IMR-90 (cell line): ENCODE results near the gene UGGT1. TPM values are rescaled to one million over a fixed set of nuclear protein-coding genes. Genes with fewer than 3 reads are reported as not detected.

Experiments used
- ATAC-seq: fragments of 200-7000 bp; cut with Tn5 transposase; 2 replicates; pipeline ENCODE4 v1.9.1; 2020; ENCODE audit warnings: low read depth, mild to moderate bottlenecking, moderate library complexity
- BruUV-seq: library from RNA; stranded (reverse); fragments of 400-500 nt; replicated peaks from 2 replicates; lab custom pipeline; 2021; lab: Mats Ljungman, UMichigan
- CTCF ChIA-PET: fragments of 300-600 bp; formaldehyde crosslinking; extraction: SDS; loops from one replicate; lab custom pipeline; 2021; ENCODE audit warnings: antibody characterized with exemption; lab: Yijun Ruan, JAX
- POLR2A ChIA-PET: fragments of 300-600 bp; sonication (Branson Sonifier 250); formaldehyde crosslinking; loops from one replicate; lab custom pipeline; 2022; ENCODE audit warnings: antibody characterized with exemption; ENCODE audit not compliant: unreplicated experiment; lab: Charles Lee
- DNase-seq: peaks from one replicate; pipeline ENCODE4 v3.0.0; 2013
- H2AFZ ChIP-seq: replicated peaks from 2 replicates; pipeline ENCODE3; 2013; ENCODE audit warnings: low read length, mild to moderate bottlenecking; ENCODE audit not compliant: poor library complexity
- H2AK5ac ChIP-seq: 2 replicates; pipeline ENCODE4 v1.6.1; 2013; ENCODE audit warnings: low read depth, low read length, inconsistent platforms
- H2AK9ac ChIP-seq: replicated peaks from 2 replicates; pipeline ENCODE3; 2013; ENCODE audit warnings: mild to moderate bottlenecking, low read depth, low read length, moderate library complexity; ENCODE audit not compliant: poor library complexity
- H2BK120ac ChIP-seq: 2 replicates; pipeline ENCODE4 v1.6.1; 2013; ENCODE audit warnings: low read depth, low read length, inconsistent platforms
- H2BK15ac ChIP-seq: 3 replicates; pipeline ENCODE4 v1.6.1; 2013; ENCODE audit warnings: low read depth, low read length, inconsistent platforms
- H2BK20ac ChIP-seq: 2 replicates; pipeline ENCODE4 v1.6.1; 2013; ENCODE audit warnings: low read depth, mild to moderate bottlenecking, inconsistent platforms, low read length, moderate library complexity
- H2BK5ac ChIP-seq: 2 replicates; pipeline ENCODE4 v1.6.1; 2013; ENCODE audit warnings: mild to moderate bottlenecking, low read depth, low read length, inconsistent platforms; ENCODE audit not compliant: poor library complexity, severe bottlenecking
- H3K14ac ChIP-seq: replicated peaks from 2 replicates; pipeline ENCODE4 v1.6.1; 2013; ENCODE audit warnings: low read depth, low read length, inconsistent platforms
- H3K18ac ChIP-seq: 2 replicates; pipeline ENCODE4 v1.6.1; 2013; ENCODE audit warnings: low read depth, low read length, control low read depth
- H3K23ac ChIP-seq: 2 replicates; pipeline ENCODE4 v1.6.1; 2013; ENCODE audit warnings: low read depth, low read length, inconsistent platforms
- H3K27ac ChIP-seq: 2 replicates; pipeline ENCODE4 v1.5.1; 2013; ENCODE audit warnings: mild to moderate bottlenecking, control low read depth, low read length; ENCODE audit not compliant: insufficient read depth
- H3K27me3 ChIP-seq: 2 replicates; pipeline ENCODE4 v1.6.1; 2013; ENCODE audit warnings: low read length; ENCODE audit not compliant: control insufficient read depth, insufficient read depth
- H3K36me3 ChIP-seq: 2 replicates; pipeline ENCODE4 v1.6.1; 2013; ENCODE audit warnings: low read length, mixed read lengths; ENCODE audit not compliant: control insufficient read depth, insufficient read depth
- H3K4ac ChIP-seq: 2 replicates; pipeline ENCODE4 v1.6.1; 2013; ENCODE audit warnings: low read depth, low read length, inconsistent platforms
- H3K4me1 ChIP-seq: 2 replicates; pipeline ENCODE4 v1.6.1; 2013; ENCODE audit warnings: low read length, mixed read lengths; ENCODE audit not compliant: control insufficient read depth, insufficient read depth
- H3K4me2 ChIP-seq: 2 replicates; pipeline ENCODE4 v1.6.1; 2013; ENCODE audit warnings: low read depth, mild to moderate bottlenecking, control low read depth, low read length, moderate library complexity
- H3K4me3 ChIP-seq: 2 replicates; pipeline ENCODE4 v1.5.1; 2013; ENCODE audit warnings: low read depth, mild to moderate bottlenecking, control low read depth, low read length, moderate library complexity; ENCODE audit not compliant: insufficient read depth
- H3K56ac ChIP-seq: 2 replicates; pipeline ENCODE4 v1.6.1; 2013; ENCODE audit warnings: low read length, inconsistent platforms; ENCODE audit not compliant: insufficient read depth; ENCODE audit errors: extremely low read depth
- H3K79me1 ChIP-seq, 2 experiments: 2 replicates each; pipeline ENCODE4 v1.6.1; 2013; ENCODE audit warnings: low read length in 2 of 2, inconsistent platforms in 1 of 2, low read depth in 1 of 2
- H3K9ac ChIP-seq: 2 replicates; pipeline ENCODE4 v1.6.1; 2013; ENCODE audit warnings: low read depth, low read length, control low read depth
- H3K9me1 ChIP-seq: 2 replicates; pipeline ENCODE4 v1.6.1; 2013; ENCODE audit warnings: low read length, inconsistent platforms; ENCODE audit not compliant: insufficient read depth
- H3K9me3 ChIP-seq: 2 replicates; pipeline ENCODE4 v1.6.1; 2013; ENCODE audit warnings: low read length; ENCODE audit not compliant: control insufficient read depth, insufficient read depth
- H4K20me1 ChIP-seq: 2 replicates; pipeline ENCODE4 v1.6.1; 2013; ENCODE audit warnings: low read length, inconsistent platforms; ENCODE audit not compliant: insufficient read depth
- H4K5ac ChIP-seq: 2 replicates; pipeline ENCODE4 v1.6.1; 2013; ENCODE audit warnings: mild to moderate bottlenecking, low read depth, low read length, control low read depth
- H4K8ac ChIP-seq, 2 experiments: 2 replicates each; pipeline ENCODE4 v1.6.1; 2013; ENCODE audit warnings: low read depth in 2 of 2, low read length in 2 of 2, control low read depth in 1 of 2, inconsistent platforms in 1 of 2
- H4K91ac ChIP-seq: 2 replicates; pipeline ENCODE4 v1.6.1; 2013; ENCODE audit warnings: low read depth, low read length, inconsistent platforms; ENCODE audit not compliant: insufficient read depth
- FOS ChIP-seq: fragments of 150-350 bp; IDR thresholded peaks from 2 replicates; pipeline ENCODE4 v1.6.1; 2016; ENCODE audit warnings: low read depth, low read length
- WGBS, 2 experiments: methylation state at CpG; one replicate each; pipeline versions ENCODE4 v1.1.5 to v1.1.7; 2013; ENCODE audit warnings: missing lambda C conversion rate in 2 of 2; ENCODE audit not compliant: insufficient read length in 1 of 2; ENCODE audit errors: extremely low coverage in 2 of 2; 5-methylcytosine and 5-hydroxymethylcytosine counted together
- dilution Hi-C: fragments of 300-500 bp; cut with HindIII; formaldehyde crosslinking; loops from one replicate; pipeline ENCODE4 v1.14.3; 2018; ENCODE audit warnings: low sequenced_read_pairs; ENCODE audit not compliant: unreplicated experiment
- in situ Hi-C: fragments of 300-500 bp; cut with MboI; formaldehyde crosslinking; loops from 3 replicates; pipeline ENCODE4 v1.14.3; 2019; ENCODE audit warnings: low sequenced_read_pairs, inconsistent platforms, mixed read lengths
- intact Hi-C: fragments of 100-400 bp; cut with micrococcal nuclease; formaldehyde crosslinking; loops from 2 replicates; pipeline ENCODE4 v1.10.0; 2022
- polyA plus RNA-seq, 3 experiments: library from polyadenylated mRNA; depleted of rRNA; stranded (reverse); fragments of >200 nt; gene quantifications; 2 replicates each; pipeline ENCODE4 v1.2.3, GENCODE V29; 2012; ENCODE audit warnings: low replicate concordance in 1 of 3
- total RNA-seq: library from RNA; depleted of rRNA; stranded (reverse); fragments of >200 nt; gene quantifications from 2 replicates; pipeline ENCODE4 v1.2.3, GENCODE V29; 2012

The UGGT1 gene
- total and polyA plus RNA-seq, 2 of the 4 experiments (the other 2 are of a cell fraction), result 26.1 to 71.3 TPM

DNA sequence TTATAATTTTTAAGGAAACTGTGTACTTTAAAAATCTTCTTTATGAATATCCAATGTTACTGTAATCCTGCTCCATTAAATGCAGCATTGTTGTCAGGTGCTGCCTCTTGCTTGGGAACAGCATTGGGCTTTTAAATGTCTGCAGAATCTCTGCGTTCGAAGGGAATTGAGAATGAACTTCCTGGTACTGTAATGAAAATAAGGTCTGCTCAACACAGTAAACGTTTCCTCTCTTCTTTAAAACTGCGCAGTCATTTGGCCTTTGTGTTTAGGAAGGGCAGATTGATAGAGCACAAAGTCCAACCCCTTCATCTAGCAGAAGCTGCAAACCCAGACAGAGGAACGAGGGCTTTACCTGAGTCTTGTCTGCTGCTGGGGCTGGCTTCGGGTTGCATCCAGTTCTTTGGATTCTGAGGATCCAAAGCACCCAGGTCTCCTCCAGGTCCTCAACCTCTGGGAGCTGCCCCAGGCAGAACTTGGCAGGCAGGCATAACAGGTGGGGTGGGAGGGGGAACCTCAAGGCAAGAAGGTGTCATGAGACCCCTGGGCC, 104.5 kb downstream of the UGGT1 start:
- ChIA-PET CTCF (no interaction called here), POLR2A (no interaction called here)
- dilution Hi-C loops (no loop called here), intact Hi-C loops (no loop called here), in situ Hi-C loops (no loop called here)
- Histone ChIP-seq H3K4me3 (no peak overlapping the region), H2AK5ac (no peak overlapping the region), H3K18ac (no peak overlapping the region), H3K23ac (no peak overlapping the region), H3K14ac (no peak overlapping the region), H2BK5ac (no peak overlapping the region), H3K9me3 (no peaks in the 10 kb centered on the region), H3K27ac (no peak overlapping the region), H3K4me1 (peaks cover 7% of the 10 kb centered on the region), H3K4ac (no peak overlapping the region), H4K8ac (no peak overlapping the region), H4K91ac (no peak overlapping the region), H3K9ac (no peak overlapping the region), H4K20me1 (no peaks in the 10 kb centered on the region), H2AK9ac (no peak overlapping the region), H3K9me1 (peaks cover 4% of the 10 kb centered on the region; the same call in 1 of the 2 replicates), H3K27me3 (no peaks in the 10 kb centered on the region), H2BK120ac (no peak overlapping the region), H3K36me3 (peaks cover 6% of the 10 kb centered on the region), H3K79me1 (peaks cover 0 to 4% of the 10 kb centered on the region in 2 experiments; a peak in 1 of 4 replicates), H2AFZ (no peak overlapping the region), H4K5ac (no peak overlapping the region), H2BK15ac (no peak overlapping the region), H3K56ac (no peak overlapping the region), H3K4me2 (no peak overlapping the region), H2BK20ac (no peak overlapping the region)
- WGBS, 2 experiments, result no CpG with 5 or more reads among the region's 6 CpGs
- no TSS peak for BruUV-seq
- TF ChIP-seq FOS, result no peak
- DNase-seq, result no peak
- no peak for ATAC-seq
